GM21619 (cell line): ENCODE measurements around the gene RMRP.

Source experiments
- ATAC-seq: cut with Tn5 transposase; IDR thresholded peaks from one replicate; pipeline ENCODE4 v1.9.1; 2021; ENCODE audit not compliant: unreplicated experiment

Gene RMRP

GRCh38 chr9:35657546-35658136, at the start of gene RMRP:
Gene RMRP (minus strand): TSS chr9:35658019.
- ATAC-seq, result peak; percentile 87

GRCh38 chr9:35706951-35707350, 49.1 kb upstream of the RMRP start:
- ATAC-seq, result no peak

- no peak for ATAC-seq
These were observed 48.1 kb upstream of the RMRP start for GRCh38 chr9:35705836-35706430.

- ATAC-seq, result no peak
These were observed 47.6 kb upstream of the RMRP start for GRCh38 chr9:35705372-35705771.

GRCh38 chr9:35703906-35704672, 46.3 kb upstream of the RMRP start:
- ATAC-seq, result no peak

- ATAC-seq, result no peak
These were observed 44.9 kb upstream of the RMRP start for GRCh38 chr9:35702696-35703095.

GRCh38 chr9:35700942-35701341, 43.1 kb upstream of the RMRP start:
- ATAC-seq, result no peak

GRCh38 chr9:35700031-35700430, 42.2 kb upstream of the RMRP start:
- no peak for ATAC-seq

- ATAC-seq, result no peak
These were observed 40.4 kb upstream of the RMRP start for GRCh38 chr9:35698231-35698630.

GRCh38 chr9:35697486-35697885, 39.7 kb upstream of the RMRP start:
- ATAC-seq, result no peak

DNA sequence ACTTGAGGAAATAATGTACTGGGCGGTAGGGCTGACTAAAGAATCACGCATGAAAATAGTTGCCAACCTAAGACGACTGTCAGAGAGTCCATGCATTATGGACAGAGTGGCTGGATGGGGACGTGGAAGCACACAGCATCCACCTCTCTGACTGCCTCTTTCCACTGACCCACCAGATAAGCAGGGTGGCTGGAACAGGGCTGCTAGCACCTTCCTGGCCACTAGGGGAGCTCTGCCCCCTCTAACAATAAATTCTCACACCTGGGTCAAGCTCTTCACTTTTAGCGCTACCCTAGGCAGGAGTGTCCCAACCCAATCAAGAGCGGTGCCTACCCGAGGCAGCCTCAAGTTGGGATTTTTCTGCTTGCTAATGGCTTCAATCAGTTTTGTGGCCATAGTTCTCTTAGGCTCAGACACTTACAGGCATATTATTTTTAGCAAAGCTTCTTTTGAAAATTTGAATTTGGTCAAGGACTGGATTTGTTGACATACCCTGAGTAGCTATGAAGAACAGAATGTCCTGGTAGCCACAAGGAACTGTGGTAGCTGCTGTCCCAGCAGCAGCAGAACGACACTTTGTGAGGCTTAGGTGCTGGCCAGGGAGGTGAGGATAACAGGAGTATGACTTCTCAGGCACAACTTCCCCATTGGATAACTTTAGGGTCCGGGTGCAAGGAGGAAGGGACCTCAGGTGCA, 38.8 kb upstream of the RMRP start:
- no peak for ATAC-seq

GRCh38 chr9:35695943-35696401, 38.2 kb upstream of the RMRP start:
- ATAC-seq, result no peak

DNA sequence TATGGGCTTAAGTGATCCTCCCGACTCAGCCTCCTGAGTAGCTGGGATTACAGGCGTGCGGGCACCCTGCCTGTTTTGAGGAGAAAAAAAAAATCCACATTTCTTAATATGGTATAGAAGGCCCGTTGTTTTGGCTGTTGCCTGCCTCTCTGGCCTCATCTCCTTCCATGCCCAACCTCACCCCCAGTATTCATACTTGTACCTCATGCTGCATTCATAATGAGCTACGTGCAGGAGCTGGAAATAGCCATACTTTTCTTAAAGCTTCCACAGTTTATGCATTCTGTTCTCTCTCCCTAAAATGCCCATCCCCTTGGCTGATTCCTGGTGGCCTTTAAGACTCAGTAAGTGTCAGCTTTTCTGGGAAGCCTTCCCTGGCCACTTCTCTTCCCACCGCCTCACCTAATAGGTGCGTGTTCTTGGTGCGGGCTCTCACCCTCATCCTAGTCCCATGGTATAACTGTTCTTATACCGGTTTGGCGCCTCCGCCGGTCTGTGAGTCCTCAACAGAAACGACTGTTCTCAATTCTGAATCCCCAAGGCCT, 34.0 kb upstream of the RMRP start:
- no peak for ATAC-seq

DNA sequence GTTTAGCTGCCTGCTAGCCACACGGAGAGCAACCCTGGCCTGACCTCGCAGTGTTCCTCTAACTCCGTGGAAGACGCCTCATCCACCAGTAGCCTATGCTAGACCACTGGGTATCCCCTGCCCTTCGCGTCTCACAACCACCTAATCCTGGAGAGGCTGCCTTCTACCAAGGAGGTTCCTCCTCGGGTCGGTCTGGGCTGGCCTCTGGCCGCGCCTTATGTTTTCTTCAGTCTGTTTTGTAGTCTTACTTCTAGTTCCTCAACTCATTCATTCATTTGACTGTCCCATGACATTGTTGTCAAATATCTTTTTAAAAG, 33.5 kb upstream of the RMRP start:
- ATAC-seq, result no peak

- ATAC-seq, result no peak
These were observed 33.0 kb upstream of the RMRP start for GRCh38 chr9:35690614-35691333.

- ATAC-seq, result no peak
These were observed 32.4 kb upstream of the RMRP start for GRCh38 chr9:35690294-35690613.

DNA sequence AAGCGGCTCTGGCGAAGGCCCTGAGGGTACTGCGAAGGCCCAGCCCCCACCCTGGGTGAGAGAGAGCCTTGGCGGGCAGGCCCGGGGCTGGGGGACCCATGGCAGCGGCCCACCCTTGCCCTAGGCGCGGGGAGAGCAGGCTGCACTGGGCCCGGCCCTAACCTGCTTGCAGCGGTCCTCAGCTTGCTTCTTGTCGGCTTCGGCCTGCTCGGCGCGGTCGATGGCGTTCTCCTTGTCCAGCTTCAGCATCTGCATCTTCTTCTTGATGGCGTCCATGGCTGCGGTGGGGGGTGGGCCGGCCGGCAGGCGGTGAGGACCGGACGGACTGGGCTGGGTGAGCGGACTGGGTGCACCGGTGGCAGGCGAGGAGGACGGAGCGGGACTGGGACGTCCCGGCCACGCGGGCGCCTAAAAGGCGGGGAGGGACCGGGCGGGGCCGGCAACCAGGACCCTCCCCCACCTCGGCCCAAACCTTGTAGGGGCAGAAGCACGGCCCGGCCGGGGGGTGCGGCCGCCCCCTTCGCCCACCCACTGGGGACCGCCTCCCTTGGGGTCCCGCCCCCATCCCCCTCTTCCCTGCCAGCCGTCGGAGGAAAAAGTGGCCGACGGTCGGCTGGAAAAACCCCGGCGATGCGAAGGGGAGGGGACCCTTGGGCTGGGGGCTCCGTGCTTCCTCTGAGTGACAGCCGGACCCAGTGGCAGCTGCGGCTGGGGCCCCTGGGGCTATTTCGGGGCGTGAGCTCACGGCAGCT, 31.9 kb upstream of the RMRP start, which contains the start of gene TPM2:
Gene TPM2 (minus strand): TSS at position 384 of the 752 bp plus-strand sequence. CDS start 108 bp downstream, at position 276.
- ATAC-seq, result no peak

DNA sequence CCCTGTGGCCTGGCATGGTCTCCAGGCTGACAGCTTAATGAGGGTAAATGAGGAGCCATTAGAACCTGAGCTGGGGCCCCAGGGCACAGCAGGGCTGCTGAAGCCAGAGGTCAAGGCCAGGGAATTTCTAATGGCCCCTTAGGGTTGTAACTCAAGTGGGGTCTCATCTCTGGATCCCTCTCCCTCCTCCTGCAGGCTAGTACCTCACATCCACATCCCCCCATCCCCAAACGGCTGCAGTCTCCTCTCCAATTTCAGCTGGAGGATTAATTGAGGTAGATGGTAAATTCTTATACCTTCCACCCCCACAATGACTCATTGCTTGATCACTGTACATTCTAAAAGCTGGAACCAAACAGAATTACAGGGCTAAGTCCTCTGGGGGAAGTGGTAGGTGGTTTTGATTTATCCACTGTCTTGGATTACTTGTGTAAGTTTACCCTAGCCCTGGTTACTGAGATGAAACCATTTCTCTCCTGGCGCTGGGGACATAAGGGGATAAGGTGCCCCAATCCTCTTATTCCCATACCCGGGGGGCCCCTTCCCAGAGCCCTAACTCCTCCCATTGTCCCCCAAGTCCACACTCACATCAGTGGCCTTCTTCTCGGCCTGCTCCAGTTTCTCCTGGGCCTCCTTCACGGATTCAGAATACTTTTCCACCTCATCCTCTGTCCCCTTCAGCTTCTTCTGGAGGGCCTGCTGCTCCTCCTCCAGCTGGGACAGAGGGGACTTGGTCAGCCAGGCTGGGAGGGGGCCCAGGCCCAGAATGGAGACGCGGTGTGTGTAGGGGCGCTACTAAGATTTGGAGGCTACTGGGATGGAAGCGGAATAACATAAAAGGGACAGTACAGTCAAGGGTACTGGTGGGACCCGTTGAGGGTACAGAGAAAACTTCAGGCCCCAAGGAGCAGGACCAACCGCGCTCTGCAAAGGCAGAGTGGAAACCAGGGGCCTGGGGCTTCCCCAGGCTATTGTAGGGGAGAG, 31.0 kb upstream of the RMRP start:
- no peak for ATAC-seq

GRCh38 chr9:35687972-35688557, 30.2 kb upstream of the RMRP start:
- ATAC-seq, result no peak
